GM19240 (cell line): ENCODE data around the gene PSRC1.

Experiments
- DNase-seq: peaks from one replicate; pipeline ENCODE4 v3.0.0; 2011; ENCODE audit warnings: low spot score; ENCODE audit not compliant: insufficient read length

The PSRC1 gene

GRCh38 chr1:109247401-109248365 lies 35.3 kb downstream of the PSRC1 start:
- DNase-seq, result no peak

GRCh38 chr1:109246141-109246551 lies 36.8 kb downstream of the PSRC1 start:
- no peak for DNase-seq

- DNase-seq, result no peak
Measured at GRCh38 chr1:109243860-109244552, 38.9 kb downstream of the PSRC1 start.

GRCh38 chr1:109243221-109243620 lies 39.7 kb downstream of the PSRC1 start:
- no peak for DNase-seq

DNA sequence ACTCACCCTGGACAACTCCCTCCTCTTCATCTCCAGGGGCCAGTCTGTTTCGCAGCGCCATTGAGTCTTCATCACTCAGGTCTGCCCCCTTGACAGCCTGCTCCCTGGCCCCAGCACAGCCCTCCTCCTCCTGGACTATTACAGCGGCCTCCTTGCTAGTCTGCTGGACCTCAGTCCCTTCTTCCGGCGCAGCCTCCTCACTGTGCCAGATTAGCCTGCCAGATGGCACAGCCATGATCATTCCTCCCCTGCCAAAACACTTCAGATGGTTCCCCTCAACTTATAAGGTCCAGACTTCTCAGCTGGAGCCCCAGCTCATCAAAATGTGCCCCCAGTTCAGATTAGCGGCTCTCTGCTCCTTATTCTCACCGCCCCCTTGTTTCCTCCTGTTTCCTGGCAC lies 40.6 kb downstream of the PSRC1 start:
- DNase-seq, result no peak

- DNase-seq, result no peak
Measured at GRCh38 chr1:109241841-109242345, 41.1 kb downstream of the PSRC1 start.

DNA sequence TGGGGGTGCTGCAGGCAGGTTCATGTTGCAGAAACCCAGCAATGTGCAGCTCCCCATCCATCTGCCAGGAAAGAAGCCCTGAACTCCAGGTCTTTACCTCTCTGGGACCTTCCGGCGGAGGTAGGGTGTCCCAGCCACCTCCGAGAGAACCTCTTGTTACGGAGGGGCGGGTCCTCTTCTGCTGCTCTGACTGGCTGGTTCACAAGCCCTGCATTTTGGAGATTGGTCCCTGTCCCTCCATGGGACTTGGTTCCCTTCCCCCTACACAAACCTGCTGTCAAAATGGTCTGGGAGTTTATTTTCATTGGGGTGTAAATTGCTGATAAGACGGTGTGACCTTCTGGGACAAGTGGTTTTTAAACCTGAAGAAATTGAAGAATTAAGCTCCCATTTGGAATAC lies 41.6 kb downstream of the PSRC1 start:
- no peak for DNase-seq

DNA sequence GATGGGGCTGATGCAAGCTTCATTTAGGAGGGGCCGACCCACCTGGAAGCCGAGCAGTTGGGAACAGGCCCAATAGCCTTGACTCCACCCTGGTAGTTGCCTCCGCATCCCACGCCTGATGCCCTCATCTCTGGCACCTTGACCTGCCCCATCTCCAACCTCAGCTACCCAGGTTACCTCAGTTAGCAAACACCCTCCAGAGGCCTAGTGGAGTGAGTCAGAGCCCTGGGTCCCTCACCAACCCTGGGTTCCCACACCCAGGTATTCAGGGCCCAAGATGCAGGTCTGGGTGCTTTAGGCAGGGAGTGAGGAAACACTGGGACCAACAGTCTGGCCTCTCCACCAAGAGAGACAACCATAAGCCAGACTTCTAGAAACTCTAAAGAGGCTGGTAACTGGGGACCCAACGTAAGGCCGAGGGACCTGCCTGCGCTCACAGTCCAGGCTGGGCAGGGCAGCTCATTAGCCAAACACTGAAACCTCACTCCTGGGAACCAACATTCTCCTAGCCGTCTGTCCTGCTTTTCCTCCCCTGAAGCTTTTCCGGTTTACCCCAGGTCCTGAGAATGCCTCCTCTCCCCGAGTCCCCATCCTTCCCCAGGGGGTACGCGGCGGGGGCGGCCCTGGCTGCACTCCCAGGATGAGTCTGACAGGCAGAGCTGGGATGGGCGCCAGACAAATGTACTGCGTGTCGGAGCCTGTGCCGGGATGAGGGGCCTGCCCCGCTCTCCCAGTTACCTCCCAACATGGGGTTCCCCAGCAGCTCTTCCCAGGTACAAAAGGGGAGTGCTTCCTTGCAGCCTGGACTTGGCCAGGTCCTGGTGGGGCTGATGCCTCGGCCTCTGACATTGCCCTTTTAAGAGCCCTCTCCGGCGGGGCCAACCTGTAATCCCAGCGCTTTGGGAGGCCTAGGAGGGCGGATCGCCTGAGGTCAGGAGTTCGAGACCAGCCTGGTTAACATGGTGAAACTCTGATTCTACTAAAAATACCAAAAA lies 42.5 kb downstream of the PSRC1 start:
- DNase-seq, result no peak

GRCh38 chr1:109239409-109240068 lies 43.4 kb downstream of the PSRC1 start:
- no peak for DNase-seq

DNA sequence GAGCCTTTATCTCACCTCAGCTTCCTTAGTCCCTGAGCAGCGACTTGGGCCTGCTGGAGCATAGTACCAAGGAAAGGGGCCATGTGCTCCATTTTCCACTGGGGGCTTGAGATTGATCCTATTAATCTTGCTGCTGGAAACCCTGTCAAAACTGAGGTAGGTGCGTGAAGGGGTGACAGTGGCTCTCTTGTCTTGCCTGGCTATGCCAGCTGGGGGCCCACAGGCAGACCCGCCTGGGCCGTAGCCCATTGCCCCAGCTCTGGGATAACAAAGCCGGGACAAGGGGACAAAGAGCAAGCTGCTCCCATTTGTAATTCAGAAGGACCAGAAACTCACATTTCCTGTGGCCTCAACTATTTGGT lies 43.9 kb downstream of the PSRC1 start:
- no peak for DNase-seq

- no peak for DNase-seq
Measured at GRCh38 chr1:109238382-109238781, 44.6 kb downstream of the PSRC1 start.

DNA sequence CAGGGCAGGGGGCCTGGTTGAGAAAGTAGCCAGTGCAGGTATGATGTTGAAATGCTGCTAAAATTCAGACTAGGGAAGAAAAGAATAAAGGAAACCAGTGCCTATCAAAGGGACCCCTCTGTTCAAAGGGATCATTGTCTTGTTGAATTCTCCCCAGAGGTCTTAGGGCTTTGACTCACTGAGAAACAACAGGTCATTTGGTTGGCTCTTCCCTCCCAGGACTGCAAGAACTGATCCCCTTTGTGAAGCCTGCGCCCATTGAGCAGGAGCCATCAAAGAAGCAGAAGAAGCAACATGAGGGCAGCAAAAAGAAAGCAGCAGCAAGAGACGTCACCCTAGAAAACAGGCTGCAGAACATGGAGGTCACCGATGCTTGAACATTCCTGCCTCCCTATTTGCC lies 45.4 kb downstream of the PSRC1 start:
- no peak for DNase-seq

DNA sequence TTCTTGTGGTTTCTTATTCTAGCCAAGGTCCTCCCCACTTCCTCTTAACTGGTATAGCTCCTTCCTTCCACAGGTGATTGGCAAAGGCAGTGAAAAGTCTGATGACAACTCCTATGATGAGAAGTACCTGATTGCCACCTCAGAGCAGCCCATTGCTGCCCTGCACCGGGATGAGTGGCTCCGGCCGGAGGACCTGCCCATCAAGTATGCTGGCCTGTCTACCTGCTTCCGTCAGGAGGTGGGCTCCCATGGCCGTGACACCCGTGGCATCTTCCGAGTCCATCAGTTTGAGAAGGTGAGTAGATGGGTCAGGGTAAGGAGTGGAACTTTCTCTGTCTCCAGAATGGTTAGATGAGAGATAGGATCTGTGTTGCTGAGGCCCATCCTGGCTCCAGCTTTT lies 47.8 kb downstream of the PSRC1 start:
- DNase-seq, result no peak

GRCh38 chr1:109231066-109231465 lies 51.9 kb downstream of the PSRC1 start:
- no peak for DNase-seq
